HEK293 (cell line): ENCODE measurements around the gene AZGP1.
"Not testable (repeated sequence)": the region's sequence is repeated elsewhere in the genome, so short reads cannot be mapped to it uniquely, and the experiment has no call there.

Experiments
- CTCF ChIA-PET: fragments of 350-600 bp; formaldehyde crosslinking; extraction: SDS; loops from one replicate; lab custom pipeline; 2021; ENCODE audit warnings: antibody characterized with exemption; lab: Yijun Ruan, JAX
- POLR2A ChIA-PET: fragments of 300-600 bp; formaldehyde crosslinking; extraction: SDS; loops from one replicate; lab custom pipeline; 2020; ENCODE audit warnings: antibody characterized with exemption, inconsistent platforms; lab: Yijun Ruan, JAX
- H3K27ac ChIP-seq: fragments of 200-500 bp; sonication (Bioruptor generic); 2 replicates; pipeline ENCODE4 v1.5.1; 2014; ENCODE audit warnings: low read depth, low read length, control low read depth, inconsistent platforms; ENCODE audit errors: extremely low read depth
- H3K36me3 ChIP-seq, 2 experiments: fragments of 200-500 bp in 1 of 2; sonication (Bioruptor generic) in 1 of 2; 1 replicate in 1 of 2; 2 replicates in 1 of 2; pipeline ENCODE4 v1.5.1; 2014 to 2017; ENCODE audit warnings: inconsistent platforms in 2 of 2, low read length in 2 of 2; ENCODE audit not compliant: control insufficient read depth in 2 of 2, insufficient read depth in 1 of 2
- H3K4me1 ChIP-seq: fragments of 200-500 bp; sonication (Bioruptor generic); 2 replicates; pipeline ENCODE4 v1.5.1; 2014; ENCODE audit warnings: mild to moderate bottlenecking, low read length, inconsistent platforms; ENCODE audit not compliant: control insufficient read depth, insufficient read depth
- H3K4me3 ChIP-seq: 2 replicates; pipeline ENCODE4 v1.5.1; 2011; ENCODE audit warnings: low read depth, mild to moderate bottlenecking, control low read depth, low read length, moderate library complexity
- H3K9me3 ChIP-seq: fragments of 200-500 bp; sonication (Bioruptor generic); 2 replicates; pipeline ENCODE4 v1.5.1; 2014; ENCODE audit warnings: low read depth, low read length, inconsistent platforms; ENCODE audit not compliant: control insufficient read depth, insufficient read depth
- KLF7 ChIP-seq: fragments of 450-650 bp; formaldehyde crosslinking; IDR thresholded peaks from 2 replicates; pipeline ENCODE4 v1.5.1; 2016; ENCODE audit warnings: missing biosample characterization, missing genetic modification characterization, borderline replicate concordance
- OSR2 ChIP-seq: fragments of 450-650 bp; formaldehyde crosslinking; IDR thresholded peaks from 2 replicates; pipeline ENCODE4 v1.5.1; 2016; ENCODE audit warnings: missing biosample characterization, missing genetic modification characterization
- SCRT2 ChIP-seq: fragments of 450-650 bp; formaldehyde crosslinking; IDR thresholded peaks from 2 replicates; pipeline ENCODE4 v1.5.1; 2016; ENCODE audit warnings: missing biosample characterization, missing genetic modification characterization
- ZNF114 ChIP-seq: fragments of 450-650 bp; formaldehyde crosslinking; IDR thresholded peaks from 2 replicates; pipeline ENCODE4 v1.5.0; 2017; ENCODE audit warnings: missing biosample characterization, missing genetic modification characterization
- ZNF169 ChIP-seq: fragments of 450-650 bp; formaldehyde crosslinking; IDR thresholded peaks from 2 replicates; pipeline ENCODE4 v1.5.1; 2016; ENCODE audit warnings: missing biosample characterization, missing genetic modification characterization
- ZNF175 ChIP-seq: fragments of 450-650 bp; formaldehyde crosslinking; IDR thresholded peaks from 2 replicates; pipeline ENCODE4 v1.5.1; 2016; ENCODE audit warnings: missing biosample characterization, missing genetic modification characterization
- ZNF48 ChIP-seq: fragments of 450-650 bp; formaldehyde crosslinking; IDR thresholded peaks from 2 replicates; pipeline ENCODE4 v1.5.1; 2016; ENCODE audit warnings: missing biosample characterization, missing genetic modification characterization
- ZNF621 ChIP-seq: fragments of 450-650 bp; formaldehyde crosslinking; IDR thresholded peaks from 2 replicates; pipeline ENCODE4 v1.5.1; 2017; ENCODE audit warnings: missing biosample characterization, missing genetic modification characterization
- ZNF747 ChIP-seq: fragments of 450-650 bp; formaldehyde crosslinking; IDR thresholded peaks from 2 replicates; pipeline ENCODE4 v1.5.1; 2016; ENCODE audit warnings: missing biosample characterization, missing genetic modification characterization
- TF ChIP-seq, protein P1 (sequence below): fragments of 450-650 bp; formaldehyde crosslinking; conservative IDR thresholded peaks from 2 replicates; pipeline ENCODE4 v1.5.1; 2016; ENCODE audit warnings: low read depth, missing biosample characterization, missing genetic modification characterization
- TF ChIP-seq, protein P2 (sequence below): fragments of 450-650 bp; formaldehyde crosslinking; IDR thresholded peaks from 2 replicates; pipeline ENCODE4 v1.5.1; 2016; ENCODE audit warnings: missing biosample characterization, missing genetic modification characterization

The AZGP1 gene

GRCh38 chr7:99987306-99987705, 11.5 kb upstream of the AZGP1 start:
- H3K4me1 ChIP-seq, H3K4me3 ChIP-seq, H3K36me3 ChIP-seq, POLR2A ChIA-PET, H3K9me3 ChIP-seq, H3K27ac ChIP-seq: not testable (repeated sequence)
- CTCF ChIA-PET = interaction anchor here (0.5 to 5.9 kb wide), 3 partner anchors 8 to 73 kb away, joined by 3 to 53 read pairs (median 20); no protein-coding TSS in a partner anchor

DNA sequence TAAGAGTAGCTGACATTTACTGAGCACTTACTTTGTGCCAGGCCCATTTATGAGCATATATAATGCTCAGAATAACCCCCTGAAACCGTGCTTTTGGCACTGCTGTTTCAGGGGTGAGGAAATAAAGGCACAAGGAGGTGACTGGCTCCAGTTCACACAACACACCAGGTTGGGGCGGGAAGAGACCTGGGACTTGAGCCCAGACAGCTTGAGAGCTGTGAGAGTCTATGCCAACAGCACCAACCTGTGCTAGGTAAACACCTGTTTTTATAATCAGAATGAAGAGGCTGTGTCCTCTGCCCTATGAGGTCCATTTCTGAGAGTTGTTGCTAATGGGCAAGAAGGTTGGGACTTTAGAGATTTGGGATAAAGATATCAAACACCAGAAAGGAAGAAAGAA, 8.8 kb upstream of the AZGP1 start:
- Histone ChIP-seq H3K9me3 (no peaks in the 10 kb centered on the region), H3K4me1 (no peaks in the 10 kb centered on the region), H3K4me3 (no peak overlapping the region), H3K27ac (no peak overlapping the region), H3K36me3 (no peaks in the 10 kb centered on the region)
- POLR2A ChIA-PET = interaction anchor here (0.6 kb wide), 1 partner anchor 479 kb away, joined by 3 read pairs; no protein-coding TSS in a partner anchor
- no peak for TF ChIP-seq SCRT2 (tag by site-specific recombination)
- no peak for TF ChIP-seq ZNF621 (tag by site-specific recombination)
- TF ChIP-seq OSR2 (tag by site-specific recombination) = no peak
- TF ChIP-seq, protein P1, sequence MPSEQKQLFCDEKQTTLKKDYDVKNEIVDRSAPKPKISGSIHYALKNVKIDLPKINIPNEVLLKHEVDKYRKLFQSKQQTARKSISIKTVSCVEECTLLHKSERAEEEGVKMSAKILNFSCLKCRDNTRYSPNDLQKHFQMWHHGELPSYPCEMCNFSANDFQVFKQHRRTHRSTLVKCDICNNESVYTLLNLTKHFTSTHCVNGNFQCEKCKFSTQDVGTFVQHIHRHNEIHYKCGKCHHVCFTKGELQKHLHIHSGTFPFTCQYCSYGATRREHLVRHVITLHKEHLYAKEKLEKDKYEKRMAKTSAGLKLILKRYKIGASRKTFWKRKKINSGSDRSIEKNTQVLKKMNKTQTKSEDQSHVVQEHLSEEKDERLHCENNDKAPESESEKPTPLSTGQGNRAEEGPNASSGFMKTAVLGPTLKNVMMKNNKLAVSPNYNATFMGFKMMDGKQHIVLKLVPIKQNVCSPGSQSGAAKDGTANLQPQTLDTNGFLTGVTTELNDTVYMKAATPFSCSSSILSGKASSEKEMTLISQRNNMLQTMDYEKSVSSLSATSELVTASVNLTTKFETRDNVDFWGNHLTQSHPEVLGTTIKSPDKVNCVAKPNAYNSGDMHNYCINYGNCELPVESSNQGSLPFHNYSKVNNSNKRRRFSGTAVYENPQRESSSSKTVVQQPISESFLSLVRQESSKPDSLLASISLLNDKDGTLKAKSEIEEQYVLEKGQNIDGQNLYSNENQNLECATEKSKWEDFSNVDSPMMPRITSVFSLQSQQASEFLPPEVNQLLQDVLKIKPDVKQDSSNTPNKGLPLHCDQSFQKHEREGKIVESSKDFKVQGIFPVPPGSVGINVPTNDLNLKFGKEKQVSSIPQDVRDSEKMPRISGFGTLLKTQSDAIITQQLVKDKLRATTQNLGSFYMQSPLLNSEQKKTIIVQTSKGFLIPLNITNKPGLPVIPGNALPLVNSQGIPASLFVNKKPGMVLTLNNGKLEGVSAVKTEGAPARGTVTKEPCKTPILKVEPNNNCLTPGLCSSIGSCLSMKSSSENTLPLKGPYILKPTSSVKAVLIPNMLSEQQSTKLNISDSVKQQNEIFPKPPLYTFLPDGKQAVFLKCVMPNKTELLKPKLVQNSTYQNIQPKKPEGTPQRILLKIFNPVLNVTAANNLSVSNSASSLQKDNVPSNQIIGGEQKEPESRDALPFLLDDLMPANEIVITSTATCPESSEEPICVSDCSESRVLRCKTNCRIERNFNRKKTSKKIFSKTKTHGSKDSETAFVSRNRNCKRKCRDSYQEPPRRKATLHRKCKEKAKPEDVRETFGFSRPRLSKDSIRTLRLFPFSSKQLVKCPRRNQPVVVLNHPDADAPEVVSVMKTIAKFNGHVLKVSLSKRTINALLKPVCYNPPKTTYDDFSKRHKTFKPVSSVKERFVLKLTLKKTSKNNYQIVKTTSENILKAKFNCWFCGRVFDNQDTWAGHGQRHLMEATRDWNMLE (tag by site-specific recombination) = no peak
- TF ChIP-seq, protein P2, sequence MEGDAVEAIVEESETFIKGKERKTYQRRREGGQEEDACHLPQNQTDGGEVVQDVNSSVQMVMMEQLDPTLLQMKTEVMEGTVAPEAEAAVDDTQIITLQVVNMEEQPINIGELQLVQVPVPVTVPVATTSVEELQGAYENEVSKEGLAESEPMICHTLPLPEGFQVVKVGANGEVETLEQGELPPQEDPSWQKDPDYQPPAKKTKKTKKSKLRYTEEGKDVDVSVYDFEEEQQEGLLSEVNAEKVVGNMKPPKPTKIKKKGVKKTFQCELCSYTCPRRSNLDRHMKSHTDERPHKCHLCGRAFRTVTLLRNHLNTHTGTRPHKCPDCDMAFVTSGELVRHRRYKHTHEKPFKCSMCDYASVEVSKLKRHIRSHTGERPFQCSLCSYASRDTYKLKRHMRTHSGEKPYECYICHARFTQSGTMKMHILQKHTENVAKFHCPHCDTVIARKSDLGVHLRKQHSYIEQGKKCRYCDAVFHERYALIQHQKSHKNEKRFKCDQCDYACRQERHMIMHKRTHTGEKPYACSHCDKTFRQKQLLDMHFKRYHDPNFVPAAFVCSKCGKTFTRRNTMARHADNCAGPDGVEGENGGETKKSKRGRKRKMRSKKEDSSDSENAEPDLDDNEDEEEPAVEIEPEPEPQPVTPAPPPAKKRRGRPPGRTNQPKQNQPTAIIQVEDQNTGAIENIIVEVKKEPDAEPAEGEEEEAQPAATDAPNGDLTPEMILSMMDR (tag by site-specific recombination) = no peak
- no peak for TF ChIP-seq KLF7 (tag by site-specific recombination)
- TF ChIP-seq ZNF175 (tag by site-specific recombination) = no peak
- TF ChIP-seq ZNF114 (tag by site-specific recombination) = no peak
- TF ChIP-seq ZNF747 (tag by site-specific recombination) = no peak
- TF ChIP-seq ZNF48 = no peak
- TF ChIP-seq ZNF169 (tag by site-specific recombination) = no peak
- CTCF ChIA-PET = interaction anchor here (0.5 to 0.7 kb wide), 2 partner anchors 9 to 51 kb away, joined by 3 to 5 read pairs; no protein-coding TSS in a partner anchor

GRCh38 chr7:99981066-99981465, 5.2 kb upstream of the AZGP1 start:
- CTCF ChIA-PET = interaction anchor here (0.8 to 5.3 kb wide), 3 partner anchors 9 to 71 kb away, joined by 3 to 53 read pairs (median 3); no protein-coding TSS in a partner anchor
- H3K4me3 ChIP-seq, H3K4me1 ChIP-seq, POLR2A ChIA-PET, H3K9me3 ChIP-seq, H3K36me3 ChIP-seq, H3K27ac ChIP-seq: not testable (repeated sequence)

DNA sequence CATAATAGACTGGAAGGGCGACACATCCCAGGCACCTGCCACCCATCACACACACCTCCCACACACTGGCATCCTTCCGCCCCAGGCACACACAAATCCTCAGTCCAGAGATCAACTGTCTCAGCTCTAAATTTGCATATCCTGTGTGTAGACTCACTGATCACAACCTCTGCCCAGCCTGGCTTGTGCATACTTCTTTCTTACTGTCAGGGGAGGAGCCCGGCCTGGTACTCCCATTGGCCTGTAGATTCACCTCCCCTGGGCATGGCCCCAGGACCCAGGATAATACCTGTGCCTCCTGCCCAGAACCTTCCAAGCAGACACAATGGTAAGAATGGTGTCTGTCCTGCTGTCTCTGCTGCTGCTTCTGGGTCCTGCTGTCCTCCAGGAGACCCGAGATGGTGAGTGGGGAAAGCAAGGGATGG, 4.6 kb upstream of the AZGP1 start:
- H3K36me3 ChIP-seq, H3K4me3 ChIP-seq, H3K9me3 ChIP-seq, POLR2A ChIA-PET, H3K27ac ChIP-seq, H3K4me1 ChIP-seq: not testable (repeated sequence)
- CTCF ChIA-PET = interaction anchor here (0.7 to 5.3 kb wide), 14 partner anchors 9 to 407 kb away, joined by 3 to 53 read pairs (median 3); partner anchors contain the start of gene ZSCAN21
